Measurements from ENCODE around the gene RNASET2. TPM values are rescaled to one million over a fixed set of nuclear protein-coding genes. Genes with fewer than 3 reads are reported as not detected.

Gene RNASET2
- total and polyA plus RNA-seq, 2 of the 13 experiments (the other 11 are each of a cell fraction or from before 2014, with no cell fraction given) = 44.6 to 597 TPM

DNA sequence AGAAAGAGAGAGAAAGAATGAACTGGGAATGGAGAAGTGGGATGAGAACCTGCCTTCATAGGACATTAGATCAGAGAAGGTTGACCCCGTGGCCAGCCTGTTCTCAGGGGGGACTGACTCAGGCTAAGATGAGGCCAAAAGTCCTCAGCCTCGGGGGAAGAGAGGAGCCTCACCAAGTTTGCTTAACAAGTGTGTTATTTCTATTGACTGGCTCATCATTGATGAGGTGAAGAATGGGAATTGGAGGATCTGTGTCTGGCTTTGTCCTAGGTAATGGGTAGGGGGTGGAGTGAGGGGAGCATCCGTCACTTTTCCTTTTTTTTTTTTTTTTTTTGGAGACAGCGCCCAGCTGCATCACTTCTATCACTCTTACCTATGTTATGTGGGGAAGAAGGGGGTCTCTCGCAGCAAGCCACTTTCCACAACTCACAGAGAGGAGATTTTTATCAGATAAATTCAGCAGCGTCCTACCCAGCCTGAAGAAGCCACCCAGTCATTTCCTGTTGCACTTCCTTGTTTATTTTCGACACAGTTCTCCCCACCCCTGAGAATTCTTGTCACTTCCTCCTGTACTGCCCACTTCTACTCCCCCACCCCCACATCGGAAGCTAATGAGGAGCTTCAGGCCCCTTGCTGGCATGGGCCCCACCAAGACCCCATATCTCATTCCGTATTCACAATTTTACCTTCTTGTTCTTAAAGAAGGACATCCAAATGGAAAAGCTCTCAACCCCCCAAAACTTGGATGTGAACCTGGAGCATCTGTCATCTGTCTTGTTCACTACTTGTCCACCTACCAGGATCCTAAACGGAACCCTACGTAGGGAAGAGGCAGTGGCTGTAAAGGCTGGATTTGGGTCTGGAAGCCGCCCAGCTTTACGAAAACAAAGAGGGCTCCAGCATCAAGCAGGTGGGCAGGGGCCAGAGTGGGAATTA is 2.8 kb upstream of the RNASET2 start (continued):
- TF ChIP-seq, protein P1, sequence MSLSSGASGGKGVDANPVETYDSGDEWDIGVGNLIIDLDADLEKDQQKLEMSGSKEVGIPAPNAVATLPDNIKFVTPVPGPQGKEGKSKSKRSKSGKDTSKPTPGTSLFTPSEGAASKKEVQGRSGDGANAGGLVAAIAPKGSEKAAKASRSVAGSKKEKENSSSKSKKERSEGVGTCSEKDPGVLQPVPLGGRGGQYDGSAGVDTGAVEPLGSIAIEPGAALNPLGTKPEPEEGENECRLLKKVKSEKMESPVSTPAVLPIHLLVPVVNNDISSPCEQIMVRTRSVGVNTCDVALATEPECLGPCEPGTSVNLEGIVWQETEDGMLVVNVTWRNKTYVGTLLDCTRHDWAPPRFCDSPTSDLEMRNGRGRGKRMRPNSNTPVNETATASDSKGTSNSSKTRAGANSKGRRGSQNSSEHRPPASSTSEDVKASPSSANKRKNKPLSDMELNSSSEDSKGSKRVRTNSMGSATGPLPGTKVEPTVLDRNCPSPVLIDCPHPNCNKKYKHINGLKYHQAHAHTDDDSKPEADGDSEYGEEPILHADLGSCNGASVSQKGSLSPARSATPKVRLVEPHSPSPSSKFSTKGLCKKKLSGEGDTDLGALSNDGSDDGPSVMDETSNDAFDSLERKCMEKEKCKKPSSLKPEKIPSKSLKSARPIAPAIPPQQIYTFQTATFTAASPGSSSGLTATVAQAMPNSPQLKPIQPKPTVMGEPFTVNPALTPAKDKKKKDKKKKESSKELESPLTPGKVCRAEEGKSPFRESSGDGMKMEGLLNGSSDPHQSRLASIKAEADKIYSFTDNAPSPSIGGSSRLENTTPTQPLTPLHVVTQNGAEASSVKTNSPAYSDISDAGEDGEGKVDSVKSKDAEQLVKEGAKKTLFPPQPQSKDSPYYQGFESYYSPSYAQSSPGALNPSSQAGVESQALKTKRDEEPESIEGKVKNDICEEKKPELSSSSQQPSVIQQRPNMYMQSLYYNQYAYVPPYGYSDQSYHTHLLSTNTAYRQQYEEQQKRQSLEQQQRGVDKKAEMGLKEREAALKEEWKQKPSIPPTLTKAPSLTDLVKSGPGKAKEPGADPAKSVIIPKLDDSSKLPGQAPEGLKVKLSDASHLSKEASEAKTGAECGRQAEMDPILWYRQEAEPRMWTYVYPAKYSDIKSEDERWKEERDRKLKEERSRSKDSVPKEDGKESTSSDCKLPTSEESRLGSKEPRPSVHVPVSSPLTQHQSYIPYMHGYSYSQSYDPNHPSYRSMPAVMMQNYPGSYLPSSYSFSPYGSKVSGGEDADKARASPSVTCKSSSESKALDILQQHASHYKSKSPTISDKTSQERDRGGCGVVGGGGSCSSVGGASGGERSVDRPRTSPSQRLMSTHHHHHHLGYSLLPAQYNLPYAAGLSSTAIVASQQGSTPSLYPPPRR (CRISPR knock-in tag; IDR thresholded peaks at IDR 0.05; ENCODE audit: borderline replicate concordance) = peak; percentile 73
- TF ChIP-seq FOSL2 (CRISPR knock-in tag; IDR thresholded peaks at IDR 0.05) = no peak; the same call in 1 of the 2 replicates
- TF ChIP-seq PTBP1 (IDR thresholded peaks at IDR 0.05; ENCODE audit: low read depth, low read length, poor library complexity, severe bottlenecking) = no peak
- 0 out of 2 replicates have a peak, but pooled peaks have one; percentile 58 for TF ChIP-seq SNAPC2 (CRISPR knock-in tag; IDR thresholded peaks at IDR 0.05)
- TF ChIP-seq TBX2 (CRISPR knock-in tag; IDR thresholded peaks at IDR 0.05; ENCODE audit: borderline replicate concordance) = peak; percentile 83
- no peak for TF ChIP-seq ZBTB8A (CRISPR knock-in tag; IDR thresholded peaks at IDR 0.05; ENCODE audit: borderline replicate concordance, low read depth)
- no peak for TF ChIP-seq KLF6 (CRISPR knock-in tag; IDR thresholded peaks at IDR 0.05)
- TF ChIP-seq ZNF777 (CRISPR knock-in tag; IDR thresholded peaks at IDR 0.05) = no peak
- TF ChIP-seq, protein P2, sequence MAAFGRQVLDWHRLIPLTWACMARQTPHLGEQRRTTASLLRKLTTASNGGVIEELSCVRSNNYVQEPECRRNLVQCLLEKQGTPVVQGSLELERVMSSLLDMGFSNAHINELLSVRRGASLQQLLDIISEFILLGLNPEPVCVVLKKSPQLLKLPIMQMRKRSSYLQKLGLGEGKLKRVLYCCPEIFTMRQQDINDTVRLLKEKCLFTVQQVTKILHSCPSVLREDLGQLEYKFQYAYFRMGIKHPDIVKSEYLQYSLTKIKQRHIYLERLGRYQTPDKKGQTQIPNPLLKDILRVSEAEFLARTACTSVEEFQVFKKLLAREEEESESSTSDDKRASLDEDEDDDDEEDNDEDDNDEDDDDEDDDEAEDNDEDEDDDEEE (CRISPR knock-in tag; IDR thresholded peaks at IDR 0.05) = 0 out of 2 replicates have a peak, but pooled peaks have one; percentile 46
- TF ChIP-seq CEBPG (CRISPR knock-in tag; IDR thresholded peaks at IDR 0.05) = peak; percentile 14; the same call in 1 of the 2 replicates
- 0 out of 2 replicates have a peak, but pooled peaks have one; percentile 7 for TF ChIP-seq ZNF138 (CRISPR knock-in tag; IDR thresholded peaks at IDR 0.05; ENCODE audit: low read depth)
- no peak for TF ChIP-seq NFATC3 (CRISPR knock-in tag; IDR thresholded peaks at IDR 0.05)
- TF ChIP-seq TP53 (CRISPR knock-in tag; conservative IDR thresholded peaks at IDR 0.05) = no peak
- no peak for TF ChIP-seq ZNF879 (CRISPR knock-in tag; IDR thresholded peaks at IDR 0.05)
- no peak for TF ChIP-seq ZNF672 (CRISPR knock-in tag; IDR thresholded peaks at IDR 0.05)
- no peak for TF ChIP-seq ZFP36 (IDR thresholded peaks at IDR 0.05; ENCODE audit: borderline replicate concordance, low read depth, low read length, partially characterized antibody)
- TF ChIP-seq FOXP1 (IDR thresholded peaks at IDR 0.05) = no peak
- peak; percentile 67 for TF ChIP-seq FOXP1 (CRISPR knock-in tag; IDR thresholded peaks at IDR 0.05)

Data from HepG2 (cell line).